Smooth muscle cell (in vitro differentiated cells): ENCODE measurements around the gene OSGIN1. TPM values are rescaled to one million over a fixed set of nuclear protein-coding genes. Genes with fewer than 3 reads are reported as not detected.

Source experiments
- DNase-seq: peaks from one replicate; lab custom pipeline; 2025; ENCODE audit not compliant: unreplicated experiment; lab: John Stamatoyannopoulos, UW
- H2AFZ ChIP-seq: fragments of 200-600 bp; sonication (generic); 2 replicates; pipeline ENCODE4 v1.6.0; 2016; ENCODE audit warnings: antibody characterized with exemption, low read depth, mild to moderate bottlenecking
- H3F3A ChIP-seq: fragments of 200-600 bp; sonication (generic); 2 replicates; pipeline ENCODE4 v1.6.0; 2017; ENCODE audit warnings: antibody characterized with exemption, low read depth
- H3K27ac ChIP-seq: fragments of 200-600 bp; sonication (generic); 2 replicates; pipeline ENCODE4 v1.5.1; 2016; ENCODE audit warnings: low read depth, mild to moderate bottlenecking
- H3K27me3 ChIP-seq: fragments of 200-600 bp; sonication (generic); 2 replicates; pipeline ENCODE4 v1.6.1; 2016; ENCODE audit warnings: low read depth, mild to moderate bottlenecking
- H3K36me3 ChIP-seq: fragments of 200-600 bp; sonication (generic); 2 replicates; pipeline ENCODE4 v1.5.1; 2016; ENCODE audit warnings: low read depth
- H3K4me1 ChIP-seq: fragments of 200-600 bp; sonication (generic); 2 replicates; pipeline ENCODE4 v1.5.1; 2016; ENCODE audit warnings: low read depth
- H3K4me2 ChIP-seq: fragments of 200-600 bp; sonication (generic); 2 replicates; pipeline ENCODE4 v1.6.0; 2016; ENCODE audit warnings: mild to moderate bottlenecking
- H3K4me3 ChIP-seq: fragments of 200-600 bp; sonication (generic); 2 replicates; pipeline ENCODE4 v1.5.1; 2016; ENCODE audit warnings: mild to moderate bottlenecking
- H3K79me2 ChIP-seq: fragments of 200-600 bp; sonication (generic); 2 replicates; pipeline ENCODE4 v1.6.0; 2016; ENCODE audit warnings: low read depth, mild to moderate bottlenecking
- H3K9ac ChIP-seq: fragments of 200-600 bp; sonication (generic); 2 replicates; pipeline ENCODE4 v1.6.0; 2016; ENCODE audit warnings: low read depth
- H3K9me3 ChIP-seq: fragments of 200-600 bp; sonication (generic); replicated peaks from 2 replicates; pipeline ENCODE4 v1.5.1; 2016; ENCODE audit warnings: low read depth
- H4K20me1 ChIP-seq: fragments of 200-600 bp; sonication (generic); 2 replicates; pipeline ENCODE4 v1.6.0; 2016; ENCODE audit warnings: low read depth
- CTCF ChIP-seq: fragments of 200-600 bp; sonication (generic); IDR thresholded peaks from 2 replicates; pipeline ENCODE4 v1.5.1; 2017; ENCODE audit warnings: borderline replicate concordance, mild to moderate bottlenecking, antibody characterized with exemption; ENCODE audit not compliant: insufficient read depth, poor library complexity, severe bottlenecking
- WGBS: methylation state at CpG from one replicate; pipeline ENCODE4 v1.1.7; 2016; ENCODE audit warnings: low lambda C conversion rate; 5-methylcytosine and 5-hydroxymethylcytosine counted together
- polyA plus RNA-seq: library from polyadenylated mRNA; unstranded; fragments of >200 nt; fragmentation: Nextera tagmentation; extraction: Ambion mirVana; gene quantifications from 2 replicates; pipeline ENCODE4 v1.2.1, GENCODE V29; 2016
- total RNA-seq: library from RNA; depleted of rRNA; stranded (reverse); fragments of >200 nt; gene quantifications from 2 replicates; pipeline ENCODE4 v1.2.3, GENCODE V29; 2014

Gene OSGIN1
- total and polyA plus RNA-seq, 2 experiments from 2014 or later, result 8.9 to 12.4 TPM

- Histone ChIP-seq H2AFZ (no peak overlapping the region), H4K20me1 (no peaks in the 10 kb centered on the region), H3K4me1 (no peaks in the 10 kb centered on the region), H3F3A (no peaks in the 10 kb centered on the region), H3K9ac (no peak overlapping the region), H3K9me3 (no peaks in the 10 kb centered on the region), H3K4me2 (no peak overlapping the region), H3K36me3 (no peaks in the 10 kb centered on the region), H3K27ac (no peak overlapping the region), H3K27me3 (no peaks in the 10 kb centered on the region), H3K4me3 (no peak overlapping the region), H3K79me2 (no peaks in the 10 kb centered on the region)
- DNase-seq, result no peak
- 93% methylated on average over 24 of the region's 24 CpGs for WGBS
- no peak for TF ChIP-seq CTCF
Measured at GRCh38 chr16:83946154-83946780, 6.8 kb upstream of the OSGIN1 start.

DNA sequence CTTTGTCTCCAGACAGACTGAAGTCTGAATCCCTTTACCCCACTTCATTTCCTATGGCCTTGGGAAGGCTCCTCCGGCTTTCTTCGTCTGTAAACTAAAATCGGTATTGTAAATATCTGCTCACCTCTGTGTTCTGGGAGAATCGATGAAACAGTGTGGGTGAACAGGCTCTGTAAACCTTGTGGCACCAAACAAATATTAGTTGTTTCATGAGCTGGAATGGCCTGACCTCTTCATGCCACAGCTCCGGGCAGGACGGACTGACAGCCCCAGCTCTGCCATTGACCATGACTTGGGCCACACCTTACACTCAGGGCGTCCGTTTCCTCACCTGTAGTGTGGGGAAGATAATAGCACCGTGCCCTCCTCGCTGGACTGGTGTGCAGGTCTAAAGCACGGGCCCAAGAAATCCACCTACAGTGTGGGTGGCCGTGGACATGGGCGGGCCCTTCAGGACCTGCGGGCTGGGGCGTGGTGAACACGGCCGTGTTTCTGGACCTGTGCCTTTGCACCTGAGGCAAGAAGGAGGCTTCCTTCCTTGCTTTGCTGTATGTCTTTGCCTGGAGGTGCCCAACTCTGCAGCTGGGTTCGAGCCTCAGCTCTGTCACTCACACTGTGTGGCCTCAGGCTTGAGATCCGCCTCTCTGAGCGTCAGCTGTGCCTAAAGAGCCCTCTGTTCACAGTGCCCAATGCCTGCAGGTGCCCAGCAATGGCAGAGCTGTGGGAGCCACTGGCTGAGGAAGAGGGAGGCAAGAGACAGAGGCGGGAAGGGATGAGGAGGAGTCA lies 6.1 kb upstream of the OSGIN1 start:
- DNase-seq, result no peak
- no peaks in the 10 kb centered on the region for H3K79me2 ChIP-seq
- WGBS, result 86% methylated on average over 21 of the region's 21 CpGs
- H3K9me3 ChIP-seq, result no peaks in the 10 kb centered on the region
- TF ChIP-seq CTCF, result no peak
- no peak overlapping the region for H3K4me2 ChIP-seq
- no peaks in the 10 kb centered on the region for H3K36me3 ChIP-seq
- no peak overlapping the region for H3K9ac ChIP-seq
- no peaks in the 10 kb centered on the region for H3K4me1 ChIP-seq
- no peak overlapping the region for H3K4me3 ChIP-seq
- no peaks in the 10 kb centered on the region for H3K27me3 ChIP-seq
- no peak overlapping the region for H3K27ac ChIP-seq
- H3F3A ChIP-seq, result no peaks in the 10 kb centered on the region
- H4K20me1 ChIP-seq, result no peaks in the 10 kb centered on the region
- no peak overlapping the region for H2AFZ ChIP-seq

DNA sequence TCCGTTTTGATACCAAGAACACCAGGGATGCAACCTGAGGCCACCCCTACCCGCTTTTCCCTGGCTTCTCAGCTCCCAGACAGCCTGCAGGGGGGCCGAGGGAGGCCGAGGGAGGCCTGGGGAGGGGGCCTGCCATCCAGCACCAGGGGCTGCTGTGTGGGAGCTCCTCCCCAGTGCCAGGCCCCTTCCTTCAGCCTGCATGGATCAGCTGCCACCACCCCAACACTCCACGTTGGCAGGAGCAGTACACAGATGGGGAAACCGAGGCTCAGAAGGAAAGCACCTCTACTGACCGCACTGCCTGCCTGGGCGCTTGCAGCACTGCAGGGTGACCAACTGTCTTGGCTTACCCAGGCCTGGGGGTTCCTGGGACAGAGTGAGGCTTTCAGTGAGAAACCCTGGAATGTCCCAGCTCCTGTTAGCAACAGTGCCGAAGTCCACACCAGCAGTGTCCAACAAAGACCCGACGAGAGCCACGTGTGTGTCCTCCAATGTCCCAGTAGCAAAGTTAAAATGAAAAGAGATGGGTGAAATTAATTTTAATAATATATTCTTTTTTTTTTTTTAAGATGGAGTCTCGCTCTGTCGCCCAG lies 5.3 kb upstream of the OSGIN1 start:
- no peaks in the 10 kb centered on the region for H3K27me3 ChIP-seq
- WGBS, result 84% methylated on average over 12 of the region's 14 CpGs
- no peak overlapping the region for H3K9ac ChIP-seq
- no peaks in the 10 kb centered on the region for H3K4me1 ChIP-seq
- no peak overlapping the region for H3K4me3 ChIP-seq
- H3K9me3 ChIP-seq, result no peaks in the 10 kb centered on the region
- H3K79me2 ChIP-seq, result no peaks in the 10 kb centered on the region
- no peaks in the 10 kb centered on the region for H3F3A ChIP-seq
- no peaks in the 10 kb centered on the region for H4K20me1 ChIP-seq
- H3K4me2 ChIP-seq, result no peak overlapping the region
- TF ChIP-seq CTCF, result no peak
- H3K27ac ChIP-seq, result no peak overlapping the region
- no peak for DNase-seq
- H3K36me3 ChIP-seq, result no peaks in the 10 kb centered on the region
- no peak overlapping the region for H2AFZ ChIP-seq
